GM18526 (cell line): Measurements from ENCODE around the gene CALHM3.

Source experiments
- POLR2A ChIP-seq: IDR thresholded peaks from 3 replicates; pipeline ENCODE4 v1.6.1; 2011; ENCODE audit not compliant: insufficient read length; ENCODE audit errors: extremely low read depth

The CALHM3 gene

DNA sequence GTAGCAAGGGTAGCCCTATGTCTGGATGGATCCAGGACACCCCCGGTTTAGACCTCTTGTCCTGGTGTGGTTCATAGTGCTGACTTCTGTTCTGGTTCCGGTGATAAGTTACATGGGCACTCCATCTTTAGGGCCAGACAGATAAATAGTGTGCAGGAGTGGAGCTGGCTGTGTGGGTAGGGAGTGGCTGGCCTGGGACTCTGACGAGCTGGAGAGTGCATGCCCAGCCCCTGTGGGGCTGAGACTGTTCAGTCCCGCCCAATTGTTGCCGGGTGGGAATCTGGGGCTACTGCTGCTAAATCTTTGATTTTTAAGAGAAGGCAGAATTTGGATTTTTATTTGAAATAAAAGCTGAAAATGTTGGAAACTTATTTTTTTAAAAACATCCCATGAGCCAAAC lies 55.3 kb downstream of the CALHM3 start:
- TF ChIP-seq POLR2A, result no peak
